Measurements from ENCODE around the gene ATP5MK. TPM values are rescaled to one million over a fixed set of nuclear protein-coding genes. Genes with fewer than 3 reads are reported as not detected.

Gene ATP5MK
- total RNA-seq, 1 experiment from 2014 or later = 694 TPM

DNA sequence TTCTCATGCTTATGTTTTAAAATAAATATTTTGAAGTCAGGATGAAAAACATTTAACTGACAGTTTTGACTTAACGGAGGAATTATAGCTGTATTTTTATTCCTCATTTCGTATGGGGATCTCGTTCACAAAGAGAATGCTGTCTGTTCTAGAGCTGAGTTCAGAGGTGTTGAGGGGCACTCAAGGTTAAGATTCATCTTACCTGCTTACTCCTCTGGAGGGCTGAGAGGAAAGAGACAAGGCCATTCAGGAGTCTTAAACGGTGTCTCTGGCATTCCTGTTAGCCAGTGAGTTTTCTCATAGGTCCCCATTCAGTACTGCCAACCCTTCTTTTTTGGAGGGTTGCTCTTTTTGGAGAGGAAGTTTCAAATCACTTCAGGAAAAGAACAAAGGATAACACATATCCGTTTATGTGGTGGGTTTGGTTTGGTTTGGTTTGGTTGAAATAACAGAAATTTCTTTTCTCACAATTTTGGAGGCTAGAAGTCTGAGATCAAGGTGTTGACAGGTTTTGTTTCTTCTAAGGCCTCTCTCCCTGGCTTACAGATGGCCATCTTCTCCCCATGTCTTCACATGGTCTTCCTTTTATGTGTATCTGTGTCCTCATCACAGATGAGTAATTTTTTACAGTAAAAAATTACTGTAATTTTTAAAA lies 32.8 kb upstream of the ATP5MK start:
- TF ChIP-seq TCF7L2 (IDR thresholded peaks at IDR 0.05; ENCODE audit: low read depth, low read length) (no peak), SIN3A (IDR thresholded peaks at IDR 0.05; ENCODE audit: borderline replicate concordance, insufficient read depth, low read depth, low read length) (no peak), POLR2AphosphoS5 (IDR thresholded peaks at IDR 0.05; ENCODE audit: low read depth, low read length) (no peak)
- TF ChIP-seq, protein P1, sequence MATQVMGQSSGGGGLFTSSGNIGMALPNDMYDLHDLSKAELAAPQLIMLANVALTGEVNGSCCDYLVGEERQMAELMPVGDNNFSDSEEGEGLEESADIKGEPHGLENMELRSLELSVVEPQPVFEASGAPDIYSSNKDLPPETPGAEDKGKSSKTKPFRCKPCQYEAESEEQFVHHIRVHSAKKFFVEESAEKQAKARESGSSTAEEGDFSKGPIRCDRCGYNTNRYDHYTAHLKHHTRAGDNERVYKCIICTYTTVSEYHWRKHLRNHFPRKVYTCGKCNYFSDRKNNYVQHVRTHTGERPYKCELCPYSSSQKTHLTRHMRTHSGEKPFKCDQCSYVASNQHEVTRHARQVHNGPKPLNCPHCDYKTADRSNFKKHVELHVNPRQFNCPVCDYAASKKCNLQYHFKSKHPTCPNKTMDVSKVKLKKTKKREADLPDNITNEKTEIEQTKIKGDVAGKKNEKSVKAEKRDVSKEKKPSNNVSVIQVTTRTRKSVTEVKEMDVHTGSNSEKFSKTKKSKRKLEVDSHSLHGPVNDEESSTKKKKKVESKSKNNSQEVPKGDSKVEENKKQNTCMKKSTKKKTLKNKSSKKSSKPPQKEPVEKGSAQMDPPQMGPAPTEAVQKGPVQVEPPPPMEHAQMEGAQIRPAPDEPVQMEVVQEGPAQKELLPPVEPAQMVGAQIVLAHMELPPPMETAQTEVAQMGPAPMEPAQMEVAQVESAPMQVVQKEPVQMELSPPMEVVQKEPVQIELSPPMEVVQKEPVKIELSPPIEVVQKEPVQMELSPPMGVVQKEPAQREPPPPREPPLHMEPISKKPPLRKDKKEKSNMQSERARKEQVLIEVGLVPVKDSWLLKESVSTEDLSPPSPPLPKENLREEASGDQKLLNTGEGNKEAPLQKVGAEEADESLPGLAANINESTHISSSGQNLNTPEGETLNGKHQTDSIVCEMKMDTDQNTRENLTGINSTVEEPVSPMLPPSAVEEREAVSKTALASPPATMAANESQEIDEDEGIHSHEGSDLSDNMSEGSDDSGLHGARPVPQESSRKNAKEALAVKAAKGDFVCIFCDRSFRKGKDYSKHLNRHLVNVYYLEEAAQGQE (IDR thresholded peaks at IDR 0.05; ENCODE audit: insufficient read depth in 1 of 2, low read depth in 2 of 2, low read length in 1 of 2) = no peak
- TF ChIP-seq, protein P2, sequence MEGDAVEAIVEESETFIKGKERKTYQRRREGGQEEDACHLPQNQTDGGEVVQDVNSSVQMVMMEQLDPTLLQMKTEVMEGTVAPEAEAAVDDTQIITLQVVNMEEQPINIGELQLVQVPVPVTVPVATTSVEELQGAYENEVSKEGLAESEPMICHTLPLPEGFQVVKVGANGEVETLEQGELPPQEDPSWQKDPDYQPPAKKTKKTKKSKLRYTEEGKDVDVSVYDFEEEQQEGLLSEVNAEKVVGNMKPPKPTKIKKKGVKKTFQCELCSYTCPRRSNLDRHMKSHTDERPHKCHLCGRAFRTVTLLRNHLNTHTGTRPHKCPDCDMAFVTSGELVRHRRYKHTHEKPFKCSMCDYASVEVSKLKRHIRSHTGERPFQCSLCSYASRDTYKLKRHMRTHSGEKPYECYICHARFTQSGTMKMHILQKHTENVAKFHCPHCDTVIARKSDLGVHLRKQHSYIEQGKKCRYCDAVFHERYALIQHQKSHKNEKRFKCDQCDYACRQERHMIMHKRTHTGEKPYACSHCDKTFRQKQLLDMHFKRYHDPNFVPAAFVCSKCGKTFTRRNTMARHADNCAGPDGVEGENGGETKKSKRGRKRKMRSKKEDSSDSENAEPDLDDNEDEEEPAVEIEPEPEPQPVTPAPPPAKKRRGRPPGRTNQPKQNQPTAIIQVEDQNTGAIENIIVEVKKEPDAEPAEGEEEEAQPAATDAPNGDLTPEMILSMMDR (IDR thresholded peaks at IDR 0.05) = no peak
- no TSS peak for BruUV-seq (replicated peaks)
- H3K27me3 ChIP-seq (ENCODE audit: control insufficient read depth, insufficient read depth, low read length) = no peaks in the 10 kb centered on the region
- no peaks in the 10 kb centered on the region for H3K4me1 ChIP-seq (ENCODE audit: control insufficient read depth, insufficient read depth, low read length)
- no peak overlapping the region for H3K27ac ChIP-seq (ENCODE audit: low read length)
- intact Hi-C loops (cut with micrococcal nuclease; ENCODE audit: unreplicated experiment) (no loop called here), in situ Hi-C loops (cut with HindIII; ENCODE audit: low pct_unique_long_range_greater_than_20kb, low sequenced_read_pairs) (no loop called here)
- no peak for DNase-seq (ENCODE audit: low read depth, low spot score)
- ATAC-seq = no peak
- POLR2A ChIA-PET = interaction anchor here (0.5 kb wide), 1 partner anchor 22 kb away, joined by 3 read pairs; no protein-coding TSS in a partner anchor
- CTCF ChIA-PET = no interaction called here
- no peak overlapping the region for H3K4me3 ChIP-seq (ENCODE audit: low read depth in 2 of 2, low read length in 2 of 2)
- peaks cover 54% of the 10 kb centered on the region for H3K36me3 ChIP-seq (ENCODE audit: control insufficient read depth, insufficient read depth, low read length)
- no peaks in the 10 kb centered on the region for H3K9me3 ChIP-seq (ENCODE audit: control insufficient read depth, insufficient read depth, low read depth, low read length)

DNA sequence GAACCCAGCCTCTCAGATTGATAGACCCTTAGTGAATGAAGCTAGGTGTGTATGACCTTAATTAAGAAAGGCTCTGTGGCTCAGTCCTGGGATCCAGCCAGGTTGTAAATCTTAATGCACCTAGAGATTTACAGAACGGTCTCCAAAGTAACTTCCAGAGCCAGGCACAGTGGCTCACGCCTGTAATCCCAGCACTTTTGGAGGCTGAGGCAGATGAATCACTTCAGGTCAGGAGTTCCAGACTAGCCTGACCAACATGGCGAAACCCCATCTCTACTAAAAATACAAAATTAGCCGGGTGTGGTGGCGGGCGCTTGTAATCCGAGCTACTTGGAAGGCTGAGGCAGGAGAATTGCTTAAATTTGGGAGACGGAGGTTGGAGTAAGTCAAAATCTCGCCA lies 31.6 kb upstream of the ATP5MK start:
- in situ Hi-C loops (cut with HindIII; ENCODE audit: low pct_unique_long_range_greater_than_20kb, low sequenced_read_pairs) = no loop called here
- ATAC-seq (no peak), DNase-seq (ENCODE audit: low read depth, low spot score) (no peak)
- TF ChIP-seq SIN3A (IDR thresholded peaks at IDR 0.05; ENCODE audit: borderline replicate concordance, insufficient read depth, low read depth, low read length) (no peak), POLR2AphosphoS5 (IDR thresholded peaks at IDR 0.05; ENCODE audit: low read depth, low read length) (no peak), TCF7L2 (IDR thresholded peaks at IDR 0.05; ENCODE audit: low read depth, low read length) (no peak)
- TF ChIP-seq, protein P1 (IDR thresholded peaks at IDR 0.05; ENCODE audit: insufficient read depth in 1 of 2, low read depth in 2 of 2, low read length in 1 of 2) = no peak
- TF ChIP-seq, protein P2 (IDR thresholded peaks at IDR 0.05) = no peak
- intact Hi-C loops (cut with micrococcal nuclease; ENCODE audit: unreplicated experiment) = no loop called here
- peaks cover 62% of the 10 kb centered on the region for H3K36me3 ChIP-seq (ENCODE audit: control insufficient read depth, insufficient read depth, low read length)
- no peak overlapping the region for H3K4me3 ChIP-seq (ENCODE audit: low read depth in 2 of 2, low read length in 2 of 2)
- H3K9me3 ChIP-seq (ENCODE audit: control insufficient read depth, insufficient read depth, low read depth, low read length) = no peaks in the 10 kb centered on the region
- BruUV-seq (replicated peaks) = no TSS peak
- no peaks in the 10 kb centered on the region for H3K4me1 ChIP-seq (ENCODE audit: control insufficient read depth, insufficient read depth, low read length)
- H3K27me3 ChIP-seq (ENCODE audit: control insufficient read depth, insufficient read depth, low read length) = no peaks in the 10 kb centered on the region
- POLR2A ChIA-PET = no interaction called here
- CTCF ChIA-PET = no interaction called here
- H3K27ac ChIP-seq (ENCODE audit: low read length) = no peak overlapping the region

Measured in Panc1 (cell line).